ENCODE measurements around the gene PKIG.

Gene PKIG

GRCh38 chr20:44615169-44615791, 32.9 kb downstream of the PKIG start:
- Histone ChIP-seq H4K20me1 (ENCODE audit: low read depth, low read length) (no peaks in the 10 kb centered on the region), H3K9ac (ENCODE audit: low read length) (peak overlapping the region; percentile 41), H3K4me2 (ENCODE audit: low read depth, low read length, poor library complexity, severe bottlenecking) (peak overlapping the region; percentile 44), H3K27ac (ENCODE audit: low read depth, low read length) (peak overlapping the region; percentile 96), H3K9me3 (ENCODE audit: insufficient read depth, low read length) (no peaks in the 10 kb centered on the region), H3K4me3 (ENCODE audit: insufficient read depth, low read length, poor library complexity, severe bottlenecking) (no peak overlapping the region), H3K9me2 (replicated peaks; ENCODE audit: insufficient read depth, low read length) (no peaks in the 10 kb centered on the region), H3K27me3 (ENCODE audit: low read length) (no peaks in the 10 kb centered on the region), H3K79me2 (ENCODE audit: insufficient read depth, low read length) (0 out of 2 replicates have a peak, but pooled peaks cover 4% of the 10 kb centered on the region), H3F3A (ENCODE audit: insufficient read depth) (peaks cover 50% of the 10 kb centered on the region), H2AFZ (ENCODE audit: low read depth, low read length, severe bottlenecking) (no peak overlapping the region), H3K36me3 (ENCODE audit: low read length) (peaks cover 3% of the 10 kb centered on the region; the same call in 1 of the 2 replicates)
- TF ChIP-seq CTCF (IDR thresholded peaks at IDR 0.05; ENCODE audit: insufficient read depth, low read length, poor library complexity, severe bottlenecking) (no peak), EZH2phosphoT487 (conservative IDR thresholded peaks at IDR 0.05; ENCODE audit: low read length) (no peak)

GRCh38 chr20:44615876-44616603, 33.7 kb downstream of the PKIG start:
- 0 out of 2 replicates have a peak, but pooled peaks cover 4% of the 10 kb centered on the region for H3K79me2 ChIP-seq (ENCODE audit: insufficient read depth, low read length)
- TF ChIP-seq EZH2phosphoT487 (conservative IDR thresholded peaks at IDR 0.05; ENCODE audit: low read length), result no peak
- peak overlapping the region; percentile 41 for H3K9ac ChIP-seq (ENCODE audit: low read length)
- H2AFZ ChIP-seq (ENCODE audit: low read depth, low read length, severe bottlenecking), result no peak overlapping the region
- H3K4me2 ChIP-seq (ENCODE audit: low read depth, low read length, poor library complexity, severe bottlenecking), result peak overlapping the region; percentile 44
- H4K20me1 ChIP-seq (ENCODE audit: low read depth, low read length), result no peaks in the 10 kb centered on the region
- H3K27ac ChIP-seq (ENCODE audit: low read depth, low read length), result peak overlapping the region; percentile 96
- H3K27me3 ChIP-seq (ENCODE audit: low read length), result no peaks in the 10 kb centered on the region
- peaks cover 3% of the 10 kb centered on the region; the same call in 1 of the 2 replicates for H3K36me3 ChIP-seq (ENCODE audit: low read length)
- H3F3A ChIP-seq (ENCODE audit: insufficient read depth), result peaks cover 43% of the 10 kb centered on the region
- H3K9me3 ChIP-seq (ENCODE audit: insufficient read depth, low read length), result no peaks in the 10 kb centered on the region
- no peaks in the 10 kb centered on the region for H3K9me2 ChIP-seq (replicated peaks; ENCODE audit: insufficient read depth, low read length)
- no peak overlapping the region for H3K4me3 ChIP-seq (ENCODE audit: insufficient read depth, low read length, poor library complexity, severe bottlenecking)

DNA sequence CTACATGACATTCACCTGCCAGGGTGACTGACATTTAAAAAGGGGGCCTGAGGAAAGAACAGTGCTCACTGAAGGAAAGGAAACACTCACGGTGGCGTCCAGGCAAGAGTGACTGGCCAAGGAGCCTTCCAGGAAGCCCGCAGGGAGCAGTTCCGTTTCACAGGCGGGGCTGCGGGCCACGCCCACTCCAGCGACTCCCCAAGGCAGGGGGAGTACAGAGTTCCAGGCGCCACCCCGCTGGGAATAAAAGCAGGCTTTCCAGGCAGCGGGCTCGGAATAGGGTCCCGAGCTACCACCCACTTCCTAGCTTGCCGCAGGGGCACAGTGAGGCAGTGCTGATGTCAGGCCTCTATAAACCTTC, 34.2 kb downstream of the PKIG start:
- H3K27ac ChIP-seq (ENCODE audit: low read depth, low read length), result peak overlapping the region; percentile 96
- H4K20me1 ChIP-seq (ENCODE audit: low read depth, low read length), result no peaks in the 10 kb centered on the region
- TF ChIP-seq EZH2phosphoT487 (conservative IDR thresholded peaks at IDR 0.05; ENCODE audit: low read length) (no peak), CTCF (IDR thresholded peaks at IDR 0.05; ENCODE audit: insufficient read depth, low read length, poor library complexity, severe bottlenecking) (no peak)
- peak overlapping the region; percentile 41; the same call in 1 of the 2 replicates for H3K9ac ChIP-seq (ENCODE audit: low read length)
- no peak overlapping the region for H3K4me3 ChIP-seq (ENCODE audit: insufficient read depth, low read length, poor library complexity, severe bottlenecking)
- H3K4me2 ChIP-seq (ENCODE audit: low read depth, low read length, poor library complexity, severe bottlenecking), result peak overlapping the region; percentile 55
- no peaks in the 10 kb centered on the region for H3K27me3 ChIP-seq (ENCODE audit: low read length)
- peaks cover 3% of the 10 kb centered on the region; the same call in 1 of the 2 replicates for H3K36me3 ChIP-seq (ENCODE audit: low read length)
- H3K79me2 ChIP-seq (ENCODE audit: insufficient read depth, low read length), result 0 out of 2 replicates have a peak, but pooled peaks cover 4% of the 10 kb centered on the region
- H3K9me2 ChIP-seq (replicated peaks; ENCODE audit: insufficient read depth, low read length), result no peaks in the 10 kb centered on the region
- no peaks in the 10 kb centered on the region for H3K9me3 ChIP-seq (ENCODE audit: insufficient read depth, low read length)
- peaks cover 38% of the 10 kb centered on the region for H3F3A ChIP-seq (ENCODE audit: insufficient read depth)
- no peak overlapping the region for H2AFZ ChIP-seq (ENCODE audit: low read depth, low read length, severe bottlenecking)

DNA sequence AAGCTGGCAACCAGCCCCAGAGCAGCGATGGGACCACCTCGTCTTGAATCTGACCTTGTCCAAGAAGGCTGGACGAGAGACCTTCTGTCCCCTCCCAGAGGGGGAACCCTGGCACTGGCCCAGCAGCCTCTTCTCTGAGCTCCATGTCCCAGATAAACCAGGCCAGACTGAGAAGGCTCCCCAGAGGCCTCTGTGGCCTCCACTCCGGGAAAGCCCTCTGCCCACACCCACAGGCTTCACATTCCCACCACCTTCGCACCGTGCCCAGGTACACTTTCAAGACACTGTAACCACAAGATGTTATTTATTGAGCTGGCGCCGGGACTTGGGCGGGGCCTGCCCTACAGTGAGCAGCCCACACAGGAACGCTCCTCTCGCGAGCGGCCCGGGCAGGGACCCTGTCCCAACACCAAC, 35.9 kb downstream of the PKIG start:
- no peaks in the 10 kb centered on the region for H4K20me1 ChIP-seq (ENCODE audit: low read depth, low read length)
- TF ChIP-seq EZH2phosphoT487 (conservative IDR thresholded peaks at IDR 0.05; ENCODE audit: low read length), result no peak
- no peak for TF ChIP-seq CTCF (IDR thresholded peaks at IDR 0.05; ENCODE audit: insufficient read depth, low read length, poor library complexity, severe bottlenecking)
- H3K4me2 ChIP-seq (ENCODE audit: low read depth, low read length, poor library complexity, severe bottlenecking), result peak overlapping the region; percentile 55
- peak overlapping the region; percentile 96 for H3K27ac ChIP-seq (ENCODE audit: low read depth, low read length)
- no peaks in the 10 kb centered on the region for H3K9me2 ChIP-seq (replicated peaks; ENCODE audit: insufficient read depth, low read length)
- H3K9ac ChIP-seq (ENCODE audit: low read length), result peak overlapping the region; percentile 43
- H2AFZ ChIP-seq (ENCODE audit: low read depth, low read length, severe bottlenecking), result no peak overlapping the region
- no peaks in the 10 kb centered on the region for H3K9me3 ChIP-seq (ENCODE audit: insufficient read depth, low read length)
- no peaks in the 10 kb centered on the region for H3K27me3 ChIP-seq (ENCODE audit: low read length)
- H3K4me3 ChIP-seq (ENCODE audit: insufficient read depth, low read length, poor library complexity, severe bottlenecking), result no peak overlapping the region
- H3F3A ChIP-seq (ENCODE audit: insufficient read depth), result peaks cover 24% of the 10 kb centered on the region
- H3K79me2 ChIP-seq (ENCODE audit: insufficient read depth, low read length), result no peaks in the 10 kb centered on the region
- H3K36me3 ChIP-seq (ENCODE audit: low read length), result peaks cover 3% of the 10 kb centered on the region; the same call in 1 of the 2 replicates
